Measurements from ENCODE around the gene FMN2. TPM values are rescaled to one million over a fixed set of nuclear protein-coding genes. Genes with fewer than 3 reads are reported as not detected.
"Not testable (repeated sequence)": the region's sequence is repeated elsewhere in the genome, so short reads cannot be mapped to it uniquely, and the experiment has no call there.

Gene FMN2
- total RNA-seq, 1 experiment from 2014 or later, result not detected

DNA sequence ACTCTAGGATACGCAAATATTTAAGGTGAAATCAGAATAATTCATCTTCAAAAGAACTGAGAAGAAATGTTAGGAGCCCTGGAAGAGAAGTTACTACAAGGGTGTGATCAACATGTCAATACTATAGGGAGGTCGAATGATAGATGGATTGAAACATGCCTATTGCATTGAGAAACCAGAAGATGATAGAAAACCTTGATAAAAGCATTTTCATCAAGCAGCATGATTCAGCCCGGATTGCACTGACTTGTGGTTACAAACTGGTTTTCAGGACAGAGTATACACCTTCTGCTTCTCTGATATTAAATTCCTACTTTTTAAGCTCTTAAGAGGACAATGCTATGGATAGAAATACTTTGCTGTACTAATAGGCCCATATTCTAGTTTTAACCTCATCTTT, 164.2 kb downstream of the FMN2 start:
- CTCF ChIA-PET, result no interaction called here
- TF ChIP-seq, protein P1, sequence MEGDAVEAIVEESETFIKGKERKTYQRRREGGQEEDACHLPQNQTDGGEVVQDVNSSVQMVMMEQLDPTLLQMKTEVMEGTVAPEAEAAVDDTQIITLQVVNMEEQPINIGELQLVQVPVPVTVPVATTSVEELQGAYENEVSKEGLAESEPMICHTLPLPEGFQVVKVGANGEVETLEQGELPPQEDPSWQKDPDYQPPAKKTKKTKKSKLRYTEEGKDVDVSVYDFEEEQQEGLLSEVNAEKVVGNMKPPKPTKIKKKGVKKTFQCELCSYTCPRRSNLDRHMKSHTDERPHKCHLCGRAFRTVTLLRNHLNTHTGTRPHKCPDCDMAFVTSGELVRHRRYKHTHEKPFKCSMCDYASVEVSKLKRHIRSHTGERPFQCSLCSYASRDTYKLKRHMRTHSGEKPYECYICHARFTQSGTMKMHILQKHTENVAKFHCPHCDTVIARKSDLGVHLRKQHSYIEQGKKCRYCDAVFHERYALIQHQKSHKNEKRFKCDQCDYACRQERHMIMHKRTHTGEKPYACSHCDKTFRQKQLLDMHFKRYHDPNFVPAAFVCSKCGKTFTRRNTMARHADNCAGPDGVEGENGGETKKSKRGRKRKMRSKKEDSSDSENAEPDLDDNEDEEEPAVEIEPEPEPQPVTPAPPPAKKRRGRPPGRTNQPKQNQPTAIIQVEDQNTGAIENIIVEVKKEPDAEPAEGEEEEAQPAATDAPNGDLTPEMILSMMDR (conservative IDR thresholded peaks at IDR 0.05), result no peak
- no peak for TF ChIP-seq EZH2 (IDR thresholded peaks at IDR 0.05; ENCODE audit: low read depth)
- POLR2A ChIA-PET (ENCODE audit: unreplicated experiment), result no interaction called here
- intact Hi-C loops (cut with micrococcal nuclease; ENCODE audit: unreplicated experiment), result no loop called here
- Histone ChIP-seq H3K9me3 (ENCODE audit: insufficient read depth, low read depth) (no peaks in the 10 kb centered on the region), H3K79me2 (ENCODE audit: low read depth) (no peaks in the 10 kb centered on the region), H2AFZ (no peak overlapping the region), H3K9me2 (ENCODE audit: insufficient read depth) (no peaks in the 10 kb centered on the region), H3K4me2 (no peak overlapping the region), H3K4me1 (replicated peaks; ENCODE audit: insufficient read depth) (no peaks in the 10 kb centered on the region), H3K27ac (no peak overlapping the region), H3K27me3 (ENCODE audit: insufficient read depth, low read depth) (peaks cover 10% of the 10 kb centered on the region; the same call in 1 of the 2 replicates), H4K20me1 (ENCODE audit: insufficient read depth) (no peaks in the 10 kb centered on the region), H3K4me3 (no peak overlapping the region), H3F3A (ENCODE audit: insufficient read depth, low read depth) (no peaks in the 10 kb centered on the region), H3K36me3 (ENCODE audit: low read depth) (no peaks in the 10 kb centered on the region)
- BruUV-seq (replicated peaks), result no TSS peak
- no peak for DNase-seq

DNA sequence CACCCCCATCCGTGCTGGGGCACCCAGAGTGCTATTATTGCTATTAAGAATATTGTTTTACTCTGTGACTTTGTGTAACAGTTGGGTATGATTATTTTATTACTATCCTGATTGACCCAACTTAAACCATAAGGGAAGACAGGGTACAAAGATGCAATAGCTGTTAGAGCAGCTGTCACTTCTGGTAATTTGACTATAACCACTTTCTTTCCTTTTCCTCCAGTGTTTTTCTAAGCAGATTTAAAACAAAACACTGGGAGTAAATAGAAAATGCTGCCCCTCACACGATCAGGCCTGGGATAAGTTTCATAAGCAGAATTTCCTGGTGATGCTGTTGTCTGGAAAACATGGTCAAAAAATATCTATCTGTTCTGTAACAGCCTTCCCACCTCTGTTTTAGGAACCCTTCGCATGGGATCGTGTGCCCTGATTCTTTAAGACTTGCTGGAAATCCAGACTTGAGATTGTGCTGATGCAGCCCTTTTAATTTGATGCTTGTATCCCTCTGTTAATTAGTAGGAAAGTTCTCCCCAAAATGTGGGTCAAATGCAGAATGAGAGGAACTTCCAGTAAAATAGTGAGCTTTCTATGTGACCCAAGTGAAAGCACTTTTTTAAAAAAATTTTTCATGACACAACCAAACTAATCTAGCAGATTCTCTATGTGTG, 165.3 kb downstream of the FMN2 start:
- no peaks in the 10 kb centered on the region for H3K4me1 ChIP-seq (replicated peaks; ENCODE audit: insufficient read depth)
- DNase-seq, result no peak
- intact Hi-C loops (cut with micrococcal nuclease; ENCODE audit: unreplicated experiment), result no loop called here
- H3K79me2 ChIP-seq (ENCODE audit: low read depth), result no peaks in the 10 kb centered on the region
- no peaks in the 10 kb centered on the region for H3K9me2 ChIP-seq (ENCODE audit: insufficient read depth)
- H3K9me3 ChIP-seq (ENCODE audit: insufficient read depth, low read depth), result no peaks in the 10 kb centered on the region
- H4K20me1 ChIP-seq (ENCODE audit: insufficient read depth), result no peaks in the 10 kb centered on the region
- no TSS peak for BruUV-seq (replicated peaks)
- ChIA-PET CTCF (no interaction called here), POLR2A (ENCODE audit: unreplicated experiment) (no interaction called here)
- H3K36me3 ChIP-seq (ENCODE audit: low read depth), result no peaks in the 10 kb centered on the region
- H3K27me3 ChIP-seq (ENCODE audit: insufficient read depth, low read depth), result peaks cover 10% of the 10 kb centered on the region; the same call in 1 of the 2 replicates
- no peak overlapping the region for H3K4me2 ChIP-seq
- H3K27ac ChIP-seq, result no peak overlapping the region
- H3F3A ChIP-seq (ENCODE audit: insufficient read depth, low read depth), result no peaks in the 10 kb centered on the region
- TF ChIP-seq, protein P1 (conservative IDR thresholded peaks at IDR 0.05), result no peak
- TF ChIP-seq EZH2 (IDR thresholded peaks at IDR 0.05; ENCODE audit: low read depth), result no peak
- H3K4me3 ChIP-seq, result no peak overlapping the region
- no peak overlapping the region for H2AFZ ChIP-seq

DNA sequence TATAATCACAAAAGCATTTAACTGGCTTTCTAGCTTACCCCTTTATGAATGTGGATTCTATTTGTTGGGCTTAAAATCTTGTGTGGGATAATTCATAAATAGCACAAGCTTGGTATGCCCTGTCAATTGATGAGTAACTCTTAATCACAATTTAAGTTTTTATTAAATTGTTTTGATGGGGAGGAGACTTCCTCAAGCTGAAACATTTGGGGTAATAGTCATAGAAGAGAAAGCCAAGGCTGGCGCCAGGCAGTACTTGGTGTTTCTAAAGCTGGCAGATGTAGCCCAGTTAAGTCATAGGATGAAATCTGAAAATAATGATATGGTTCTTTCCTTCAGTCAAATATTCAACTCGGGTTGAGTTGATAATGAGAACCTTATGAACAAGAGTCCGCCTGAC, 167.2 kb downstream of the FMN2 start:
- POLR2A ChIA-PET (ENCODE audit: unreplicated experiment), result no interaction called here
- CTCF ChIA-PET, result no interaction called here
- H3K4me2 ChIP-seq, result no peak overlapping the region
- BruUV-seq (replicated peaks), result no TSS peak
- no peaks in the 10 kb centered on the region for H3K4me1 ChIP-seq (replicated peaks; ENCODE audit: insufficient read depth)
- H3K9me2 ChIP-seq (ENCODE audit: insufficient read depth), result no peaks in the 10 kb centered on the region
- no peaks in the 10 kb centered on the region for H4K20me1 ChIP-seq (ENCODE audit: insufficient read depth)
- H3K36me3 ChIP-seq (ENCODE audit: low read depth), result no peaks in the 10 kb centered on the region
- DNase-seq, result no peak
- no peak overlapping the region for H3K4me3 ChIP-seq
- peaks cover 10% of the 10 kb centered on the region; the same call in 1 of the 2 replicates for H3K27me3 ChIP-seq (ENCODE audit: insufficient read depth, low read depth)
- no peak for TF ChIP-seq EZH2 (IDR thresholded peaks at IDR 0.05; ENCODE audit: low read depth)
- TF ChIP-seq, protein P1 (conservative IDR thresholded peaks at IDR 0.05), result no peak
- H3K27ac ChIP-seq, result no peak overlapping the region
- H3K79me2 ChIP-seq (ENCODE audit: low read depth), result no peaks in the 10 kb centered on the region
- H3K9me3 ChIP-seq (ENCODE audit: insufficient read depth, low read depth), result no peaks in the 10 kb centered on the region
- no peaks in the 10 kb centered on the region for H3F3A ChIP-seq (ENCODE audit: insufficient read depth, low read depth)
- H2AFZ ChIP-seq, result no peak overlapping the region
- intact Hi-C loops (cut with micrococcal nuclease; ENCODE audit: unreplicated experiment), result no loop called here

DNA sequence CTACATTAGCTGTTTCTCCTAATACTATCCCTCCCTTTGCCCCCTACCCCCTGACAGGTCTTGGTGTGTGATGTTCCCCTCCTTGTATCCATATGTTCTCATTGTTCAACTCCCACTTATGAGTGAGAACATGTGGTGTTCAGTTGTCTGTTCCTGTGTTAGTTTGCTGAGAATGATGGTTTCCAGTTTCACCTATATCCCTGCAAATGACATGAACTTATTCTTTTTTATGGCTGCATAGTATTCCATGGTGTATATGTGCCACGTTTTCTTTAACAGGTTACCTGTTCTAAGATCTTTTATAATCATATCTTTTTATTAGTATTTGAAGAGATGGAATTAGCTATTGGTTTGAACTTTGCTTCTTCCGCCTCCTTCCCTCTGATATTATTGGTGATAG, 172.8 kb downstream of the FMN2 start:
- H2AFZ ChIP-seq; H3K27me3 ChIP-seq (ENCODE audit: insufficient read depth, low read depth); DNase-seq; H3K27ac ChIP-seq; H3K36me3 ChIP-seq (ENCODE audit: low read depth); H3F3A ChIP-seq (ENCODE audit: insufficient read depth, low read depth); H3K4me1 ChIP-seq (replicated peaks; ENCODE audit: insufficient read depth); intact Hi-C loops (cut with micrococcal nuclease; ENCODE audit: unreplicated experiment); BruUV-seq (replicated peaks); CTCF ChIA-PET; POLR2A ChIA-PET (ENCODE audit: unreplicated experiment); H3K79me2 ChIP-seq (ENCODE audit: low read depth); H3K9me3 ChIP-seq (ENCODE audit: insufficient read depth, low read depth); H4K20me1 ChIP-seq (ENCODE audit: insufficient read depth); H3K9me2 ChIP-seq (ENCODE audit: insufficient read depth); H3K4me2 ChIP-seq; H3K4me3 ChIP-seq: not testable (repeated sequence)
